Coronary artery (tissue), 2 donors: ENCODE data around the gene DEPP1.
A peak's percentile ranks its signal among the peaks of the same experiment; 100 is the strongest.

Experiments used
- DNase-seq: peaks from one replicate; pipeline ENCODE4 v3.0.0-alpha.2; 2017; ENCODE audit warnings: low spot score
- H3K27ac ChIP-seq, 2 donors: fragments of 200-600 bp; sonication (generic); one replicate each; pipeline ENCODE4 v1.5.1; 2016 to 2019
- H3K4me3 ChIP-seq: fragments of 200-600 bp; sonication (generic); 2 replicates; pipeline ENCODE4 v1.5.1; 2016; ENCODE audit warnings: mild to moderate bottlenecking, moderate library complexity
- TF ChIP-seq, protein P1 (sequence below): fragments of 200-600 bp; sonication (generic); IDR thresholded peaks from one replicate; pipeline ENCODE4 v1.5.1; 2019; ENCODE audit warnings: antibody characterized with exemption

DEPP1 gene

GRCh38 chr10:44935966-44936295 is 42.7 kb downstream of the DEPP1 start:
- Histone ChIP-seq H3K27ac (peak overlapping the region; percentile 58 to 81), H3K4me3 (no peak overlapping the region)
- no peak for DNase-seq
- TF ChIP-seq, protein P1, sequence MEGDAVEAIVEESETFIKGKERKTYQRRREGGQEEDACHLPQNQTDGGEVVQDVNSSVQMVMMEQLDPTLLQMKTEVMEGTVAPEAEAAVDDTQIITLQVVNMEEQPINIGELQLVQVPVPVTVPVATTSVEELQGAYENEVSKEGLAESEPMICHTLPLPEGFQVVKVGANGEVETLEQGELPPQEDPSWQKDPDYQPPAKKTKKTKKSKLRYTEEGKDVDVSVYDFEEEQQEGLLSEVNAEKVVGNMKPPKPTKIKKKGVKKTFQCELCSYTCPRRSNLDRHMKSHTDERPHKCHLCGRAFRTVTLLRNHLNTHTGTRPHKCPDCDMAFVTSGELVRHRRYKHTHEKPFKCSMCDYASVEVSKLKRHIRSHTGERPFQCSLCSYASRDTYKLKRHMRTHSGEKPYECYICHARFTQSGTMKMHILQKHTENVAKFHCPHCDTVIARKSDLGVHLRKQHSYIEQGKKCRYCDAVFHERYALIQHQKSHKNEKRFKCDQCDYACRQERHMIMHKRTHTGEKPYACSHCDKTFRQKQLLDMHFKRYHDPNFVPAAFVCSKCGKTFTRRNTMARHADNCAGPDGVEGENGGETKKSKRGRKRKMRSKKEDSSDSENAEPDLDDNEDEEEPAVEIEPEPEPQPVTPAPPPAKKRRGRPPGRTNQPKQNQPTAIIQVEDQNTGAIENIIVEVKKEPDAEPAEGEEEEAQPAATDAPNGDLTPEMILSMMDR, result no peak

- TF ChIP-seq, protein P1, result no peak
- DNase-seq, result peak; percentile 81
- Histone ChIP-seq H3K27ac (peak overlapping the region; percentile 58 to 81), H3K4me3 (no peak overlapping the region)
Measured at GRCh38 chr10:44935201-44935965, 43.2 kb downstream of the DEPP1 start.

- Histone ChIP-seq H3K27ac (peak overlapping the region; percentile 58 to 81), H3K4me3 (no peak overlapping the region)
- TF ChIP-seq, protein P1, result no peak
- peak; percentile 72 for DNase-seq
Measured at GRCh38 chr10:44934416-44935200, 44.0 kb downstream of the DEPP1 start.

DNA sequence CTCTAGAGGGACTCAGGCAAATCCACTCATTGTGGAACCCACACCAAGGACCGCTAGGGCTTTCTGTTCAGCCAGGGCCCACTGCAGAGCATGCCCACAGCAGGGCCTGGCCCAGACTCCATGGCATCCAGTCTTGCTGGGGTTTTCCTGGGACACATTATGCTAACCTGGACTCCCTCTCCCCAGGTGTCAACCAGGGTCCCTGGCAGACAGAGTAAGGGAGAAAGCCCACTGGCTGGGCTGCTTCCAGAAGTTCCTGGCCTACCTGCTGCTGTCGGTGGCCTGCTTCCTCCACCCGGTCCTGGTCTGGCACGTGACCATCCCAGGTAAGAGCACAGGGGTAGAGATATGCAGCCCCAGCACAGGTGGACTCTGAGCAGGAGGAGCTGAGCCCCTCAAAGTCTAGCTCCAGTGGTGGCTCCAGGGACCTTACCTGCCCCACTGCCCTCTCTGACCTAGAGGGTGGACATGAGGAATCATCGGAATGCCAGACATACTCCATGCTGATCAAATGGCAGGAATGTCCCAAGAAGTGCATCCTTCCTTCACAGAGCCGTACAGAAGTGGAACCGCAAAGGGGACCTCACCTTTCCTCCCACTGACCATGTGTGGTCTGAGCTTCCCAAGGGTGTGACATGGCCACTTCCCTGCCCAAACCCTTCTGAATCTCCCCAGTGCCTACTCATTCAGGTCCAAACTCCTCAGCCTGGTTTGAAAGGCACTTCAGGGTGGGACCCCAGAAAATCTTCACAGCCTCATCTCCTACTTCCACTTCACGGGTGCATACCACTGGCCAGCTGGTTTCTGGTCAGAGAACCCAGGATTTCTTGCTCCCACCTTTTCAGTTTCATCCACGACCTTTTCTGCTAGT is 44.9 kb downstream of the DEPP1 start:
- Histone ChIP-seq H3K27ac (no peak overlapping the region), H3K4me3 (no peak overlapping the region)
- DNase-seq, result peak; percentile 68
- TF ChIP-seq, protein P1, result no peak

- TF ChIP-seq, protein P1, result peak; percentile 93
- no peak overlapping the region for H3K4me3 ChIP-seq
Measured at GRCh38 chr10:44932517-44933450, 45.8 kb downstream of the DEPP1 start.

More at GRCh38 chr10:44932517-44933450, 45.8 kb downstream of the DEPP1 start:
- DNase-seq, result peak; percentile 88
- H3K27ac ChIP-seq, result peak overlapping the region in 1 of 2 donors; percentile 33
